Prostate gland (tissue), 2 donors: ENCODE data around the gene ATP9A. TPM values are rescaled to one million over a fixed set of nuclear protein-coding genes. Genes with fewer than 3 reads are reported as not detected.

Source experiments
- DNase-seq: peaks from one replicate; pipeline ENCODE4 v3.0.0-alpha.2; 2019; ENCODE audit warnings: low spot score
- H3K27ac ChIP-seq, 2 donors: fragments of 200-600 bp; sonication (generic); 2 replicates each; pipeline ENCODE4 v1.5.1; 2017 to 2019
- H3K27me3 ChIP-seq: fragments of 200-600 bp; sonication (generic); replicated peaks from 2 replicates; pipeline ENCODE4 v1.5.1; 2019; ENCODE audit not compliant: insufficient read depth
- H3K36me3 ChIP-seq, 2 donors: fragments of 200-600 bp; sonication (generic); 1 replicate in 1 of 2; 2 replicates in 1 of 2; pipeline versions ENCODE4 v1.5.1 to v1.8.1; 2017 to 2019
- H3K4me1 ChIP-seq: fragments of 200-600 bp; sonication (generic); replicated peaks from 2 replicates; pipeline ENCODE4 v1.5.1; 2019
- H3K4me3 ChIP-seq, 2 donors: fragments of 200-600 bp; sonication (generic); 2 replicates each; pipeline ENCODE4 v1.5.1; 2017 to 2019
- H3K9me3 ChIP-seq: fragments of 200-600 bp; sonication (generic); 2 replicates; pipeline ENCODE4 v1.5.1; 2017
- POLR2A ChIP-seq: fragments of 450-650 bp; IDR thresholded peaks from one replicate; pipeline ENCODE4 v1.6.1; 2016; ENCODE audit warnings: antibody characterized with exemption, mild to moderate bottlenecking
- POLR2AphosphoS5 ChIP-seq: sonication (generic); formaldehyde crosslinking; IDR thresholded peaks from one replicate; pipeline ENCODE4 v1.6.1; 2017; ENCODE audit warnings: antibody characterized with exemption
- WGBS: methylation state at CpG from one replicate; pipeline ENCODE4 v1.1.5; 2018; 5-methylcytosine and 5-hydroxymethylcytosine counted together
- intact Hi-C: fragments of 100-400 bp; cut with DNase I; formaldehyde crosslinking; loops from one replicate; pipeline ENCODE4 v1.14.2; 2022
- total RNA-seq, 2 donors: library from RNA; depleted of rRNA; stranded (reverse); fragments of >200 nt; gene quantifications; one replicate each; pipeline ENCODE4 v1.1.0, GENCODE V29; 2016
- TF ChIP-seq, protein P1 (sequence below), 4 experiments: fragments of 200-600 bp in 2 of 4; fragments of 450-650 bp in 2 of 4; sonication (generic) in 2 of 4; IDR thresholded peaks; 1 replicate in 3 of 4; 2 replicates in 1 of 4; pipeline ENCODE4 v1.5.1; 2016 to 2019; ENCODE audit warnings: antibody characterized with exemption in 4 of 4, mild to moderate bottlenecking in 2 of 4, moderate library complexity in 2 of 4

ATP9A gene
- total RNA-seq, 2 donors from 2014 or later: 35.1 to 118 TPM

- Histone ChIP-seq H3K4me3 (no peak overlapping the region), H3K27me3 (no peaks in the 10 kb centered on the region), H3K9me3 (no peaks in the 10 kb centered on the region), H3K4me1 (no peaks in the 10 kb centered on the region), H3K27ac (no peak overlapping the region), H3K36me3 (peaks cover 6 to 9% of the 10 kb centered on the region in 2 donors)
- TF ChIP-seq, protein P1, sequence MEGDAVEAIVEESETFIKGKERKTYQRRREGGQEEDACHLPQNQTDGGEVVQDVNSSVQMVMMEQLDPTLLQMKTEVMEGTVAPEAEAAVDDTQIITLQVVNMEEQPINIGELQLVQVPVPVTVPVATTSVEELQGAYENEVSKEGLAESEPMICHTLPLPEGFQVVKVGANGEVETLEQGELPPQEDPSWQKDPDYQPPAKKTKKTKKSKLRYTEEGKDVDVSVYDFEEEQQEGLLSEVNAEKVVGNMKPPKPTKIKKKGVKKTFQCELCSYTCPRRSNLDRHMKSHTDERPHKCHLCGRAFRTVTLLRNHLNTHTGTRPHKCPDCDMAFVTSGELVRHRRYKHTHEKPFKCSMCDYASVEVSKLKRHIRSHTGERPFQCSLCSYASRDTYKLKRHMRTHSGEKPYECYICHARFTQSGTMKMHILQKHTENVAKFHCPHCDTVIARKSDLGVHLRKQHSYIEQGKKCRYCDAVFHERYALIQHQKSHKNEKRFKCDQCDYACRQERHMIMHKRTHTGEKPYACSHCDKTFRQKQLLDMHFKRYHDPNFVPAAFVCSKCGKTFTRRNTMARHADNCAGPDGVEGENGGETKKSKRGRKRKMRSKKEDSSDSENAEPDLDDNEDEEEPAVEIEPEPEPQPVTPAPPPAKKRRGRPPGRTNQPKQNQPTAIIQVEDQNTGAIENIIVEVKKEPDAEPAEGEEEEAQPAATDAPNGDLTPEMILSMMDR (IDR thresholded peaks at IDR 0.05): no peak
- no peak for TF ChIP-seq POLR2AphosphoS5
- TF ChIP-seq POLR2A: no peak
- DNase-seq: no peak
- intact Hi-C loops: no loop called here
- WGBS: 74% methylated on average over 7 of the region's 7 CpGs
Observed at GRCh38 chr20:51668947-51669346, 99.2 kb downstream of the ATP9A start.

DNA sequence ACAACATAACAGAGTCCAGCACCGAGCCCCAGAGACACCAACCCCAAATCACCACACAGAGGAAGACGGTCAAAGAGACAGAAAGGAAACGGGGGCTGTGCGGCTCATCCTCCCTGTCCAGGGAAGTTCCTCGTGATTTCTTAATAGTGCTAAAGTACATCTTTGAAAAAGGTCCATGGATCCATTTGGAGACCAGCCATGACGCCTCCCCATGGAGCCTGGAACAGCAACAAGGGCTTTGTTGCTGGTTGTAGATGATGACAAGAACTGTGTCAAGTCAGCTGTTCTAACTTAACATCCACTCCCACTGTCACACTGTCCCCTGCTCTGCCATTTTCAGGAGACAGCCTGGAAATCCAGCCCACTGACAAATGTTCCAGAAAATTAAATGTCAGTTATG is 99.7 kb downstream of the ATP9A start:
- WGBS: 92% methylated on average over 6 of the region's 6 CpGs
- Histone ChIP-seq H3K9me3 (no peaks in the 10 kb centered on the region), H3K36me3 (peaks cover 3 to 5% of the 10 kb centered on the region in 2 donors), H3K27ac (no peak overlapping the region), H3K27me3 (no peaks in the 10 kb centered on the region), H3K4me1 (no peaks in the 10 kb centered on the region), H3K4me3 (no peak overlapping the region)
- DNase-seq: no peak
- TF ChIP-seq, protein P1 (IDR thresholded peaks at IDR 0.05): no peak
- no peak for TF ChIP-seq POLR2AphosphoS5
- TF ChIP-seq POLR2A: no peak
- intact Hi-C loops: no loop called here

DNA sequence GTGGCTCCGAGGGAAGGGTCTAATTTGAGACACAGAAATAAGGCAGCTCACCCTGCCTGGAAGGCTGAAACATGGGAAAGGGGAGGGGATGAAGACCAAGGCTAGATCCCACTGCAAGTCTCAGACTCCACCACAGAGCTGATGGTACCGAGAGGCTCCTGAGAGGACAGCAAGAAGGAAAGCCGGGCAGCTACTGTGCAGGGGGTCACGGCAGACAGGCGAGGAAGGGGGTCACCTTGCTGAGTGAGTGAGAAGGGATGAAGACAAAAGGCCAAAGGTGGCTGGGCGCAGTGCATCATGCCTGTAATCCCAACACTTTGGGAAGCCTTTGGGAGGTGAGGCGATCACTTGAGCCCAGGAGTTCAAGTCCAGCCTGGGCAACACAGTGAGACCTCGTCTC is 100.7 kb downstream of the ATP9A start:
- WGBS: 90% methylated on average over 8 of the region's 8 CpGs
- Histone ChIP-seq H3K4me1 (no peaks in the 10 kb centered on the region), H3K36me3 (no peaks in the 10 kb centered on the region), H3K4me3 (no peak overlapping the region), H3K27ac (no peak overlapping the region), H3K27me3 (no peaks in the 10 kb centered on the region), H3K9me3 (no peaks in the 10 kb centered on the region)
- TF ChIP-seq POLR2AphosphoS5: no peak
- TF ChIP-seq, protein P1 (IDR thresholded peaks at IDR 0.05): no peak
- DNase-seq: no peak
- intact Hi-C loops: no loop called here

DNA sequence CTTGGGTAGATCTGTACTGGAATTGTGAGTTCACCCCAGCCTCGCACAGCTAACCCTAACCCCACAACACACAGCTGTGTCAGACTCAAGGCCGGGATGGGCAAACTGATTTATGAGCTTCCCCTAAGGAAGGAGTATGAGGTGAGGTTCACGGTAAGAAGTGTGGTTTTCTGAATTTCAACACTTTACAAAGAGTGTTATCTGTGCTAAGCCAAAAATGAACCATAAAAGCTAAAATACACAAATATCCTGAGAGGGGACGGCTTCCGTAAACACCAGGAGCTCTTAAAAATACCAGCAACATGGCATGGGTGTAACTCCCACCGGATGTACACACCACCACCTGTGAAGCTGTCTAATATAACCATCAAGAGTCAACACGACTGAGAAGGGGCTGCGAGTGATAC is 101.2 kb downstream of the ATP9A start:
- no peaks in the 10 kb centered on the region for H3K27me3 ChIP-seq
- no peak overlapping the region for H3K4me3 ChIP-seq
- H3K4me1 ChIP-seq: no peaks in the 10 kb centered on the region
- 38% methylated on average over 8 of the region's 8 CpGs for WGBS
- DNase-seq: no peak
- no peaks in the 10 kb centered on the region for H3K36me3 ChIP-seq
- TF ChIP-seq, protein P1 (IDR thresholded peaks at IDR 0.05): no peak
- TF ChIP-seq POLR2A: no peak
- peak; percentile 32 for TF ChIP-seq POLR2AphosphoS5
- H3K27ac ChIP-seq: no peak overlapping the region
- no peaks in the 10 kb centered on the region for H3K9me3 ChIP-seq
- intact Hi-C loops: no loop called here

GRCh38 chr20:51666126-51666525 is 102.1 kb downstream of the ATP9A start:
- Histone ChIP-seq H3K4me1 (no peaks in the 10 kb centered on the region), H3K4me3 (no peak overlapping the region), H3K27me3 (no peaks in the 10 kb centered on the region), H3K9me3 (no peaks in the 10 kb centered on the region), H3K36me3 (no peaks in the 10 kb centered on the region), H3K27ac (no peak overlapping the region)
- no peak for DNase-seq
- intact Hi-C loops: no loop called here
- WGBS: 90% methylated on average over 5 of the region's 5 CpGs
- TF ChIP-seq, protein P1 (IDR thresholded peaks at IDR 0.05): no peak
- TF ChIP-seq POLR2A (no peak), POLR2AphosphoS5 (no peak)
